HepG2 (cell line): ENCODE data around the gene FMOD. TPM values are rescaled to one million over a fixed set of nuclear protein-coding genes. Genes with fewer than 3 reads are reported as not detected.

Experiments used
- AKAP8 ChIP-seq: sonication (generic); formaldehyde crosslinking; IDR thresholded peaks from 2 replicates; pipeline ENCODE4 v1.5.1; 2020; ENCODE audit warnings: mild to moderate bottlenecking, missing genetic modification reagents
- BHLHE40 ChIP-seq: IDR thresholded peaks from 2 replicates; pipeline ENCODE4 v1.6.1; 2011; ENCODE audit warnings: low read length, improper control_type of control experiment
- DPF2 ChIP-seq: sonication (generic); formaldehyde crosslinking; IDR thresholded peaks from 2 replicates; pipeline ENCODE4 v1.4.0; 2020; ENCODE audit warnings: mild to moderate bottlenecking, low read depth, missing genetic modification reagents, borderline replicate concordance
- HMGA1 ChIP-seq: sonication (generic); formaldehyde crosslinking; conservative IDR thresholded peaks from 2 replicates; pipeline ENCODE4 v1.4.0; 2020; ENCODE audit warnings: missing genetic modification reagents
- KDM5A ChIP-seq: fragments of 200-600 bp; sonication (generic); IDR thresholded peaks from 2 replicates; pipeline ENCODE4 v1.7.0; 2018; ENCODE audit warnings: antibody characterized with exemption, mild to moderate bottlenecking, low read length, borderline replicate concordance
- KLF12 ChIP-seq: sonication (generic); formaldehyde crosslinking; IDR thresholded peaks from 2 replicates; pipeline ENCODE4 v1.4.0; 2020; ENCODE audit warnings: missing genetic modification reagents, borderline replicate concordance
- MAFK ChIP-seq, 2 experiments: IDR thresholded peaks in 1 of 2; conservative IDR thresholded peaks in 1 of 2; 2 replicates each; pipeline ENCODE4 v1.6.1; 2011; ENCODE audit warnings: improper control_type of control experiment in 2 of 2, low read length in 2 of 2
- SMYD3 ChIP-seq: sonication (generic); formaldehyde crosslinking; IDR thresholded peaks from 2 replicates; pipeline ENCODE4 v1.8.1; 2023; ENCODE audit warnings: mild to moderate bottlenecking, missing genetic modification reagents
- SRSF9 ChIP-seq: fragments of 200-400 bp; formaldehyde crosslinking; IDR thresholded peaks from 2 replicates; pipeline ENCODE4 v1.6.1; 2018; ENCODE audit warnings: borderline replicate concordance, mild to moderate bottlenecking, low read depth, low read length; ENCODE audit not compliant: insufficient read depth, poor library complexity, severe bottlenecking
- TBX2 ChIP-seq: sonication (generic); formaldehyde crosslinking; IDR thresholded peaks from 2 replicates; pipeline ENCODE4 v1.5.0; 2020; ENCODE audit warnings: missing genetic modification reagents, mild to moderate bottlenecking, borderline replicate concordance
- ZNF143 ChIP-seq: sonication (generic); formaldehyde crosslinking; IDR thresholded peaks from 2 replicates; pipeline ENCODE4 v1.4.0; 2020; ENCODE audit warnings: missing genetic modification reagents
- ZNF160 ChIP-seq: sonication (generic); formaldehyde crosslinking; IDR thresholded peaks from 2 replicates; pipeline ENCODE4 v1.8.0; 2022; ENCODE audit warnings: mild to moderate bottlenecking, inconsistent platforms, missing genetic modification reagents
- ZNF430 ChIP-seq: sonication (generic); formaldehyde crosslinking; IDR thresholded peaks from 2 replicates; pipeline ENCODE4 v1.9.0; 2021; ENCODE audit warnings: mild to moderate bottlenecking, missing genetic modification reagents
- ZNF619 ChIP-seq: sonication (generic); formaldehyde crosslinking; IDR thresholded peaks from 2 replicates; pipeline ENCODE4 v1.4.0; 2020; ENCODE audit warnings: mild to moderate bottlenecking, missing genetic modification reagents
- ZNF766 ChIP-seq: sonication (generic); formaldehyde crosslinking; IDR thresholded peaks from 2 replicates; pipeline ENCODE4 v1.5.0; 2020; ENCODE audit warnings: missing genetic modification reagents, borderline replicate concordance
- ZNF850 ChIP-seq: sonication (generic); formaldehyde crosslinking; conservative IDR thresholded peaks from 2 replicates; pipeline ENCODE4 v1.9.0; 2021; ENCODE audit warnings: mild to moderate bottlenecking, missing genetic modification reagents
- ZNF891 ChIP-seq: sonication (generic); formaldehyde crosslinking; IDR thresholded peaks from 2 replicates; pipeline ENCODE4 v1.5.0; 2020; ENCODE audit warnings: mild to moderate bottlenecking, missing genetic modification reagents
- polyA plus RNA-seq, 8 experiments: library from polyadenylated mRNA; depleted of rRNA in 3 of 8; stranded (reverse) in 7 of 8; unstranded in 1 of 8; fragments of >200 nt; fragmentation: Illumina TruSeq in 4 of 8; extraction: Trizol in 4 of 8; gene quantifications; 2 replicates each; pipeline versions ENCODE4 v1.2.1 to v1.2.3, GENCODE V29; 2011 to 2016; ENCODE audit warnings: low read depth in 4 of 8, missing spikeins in 1 of 8, mixed read lengths in 1 of 8; ENCODE audit not compliant: insufficient read depth in 1 of 8
- total RNA-seq, 5 experiments: library from RNA; depleted of rRNA; stranded (reverse); fragments of >200 nt; fragmentation: Illumina TruSeq; extraction: Trizol; gene quantifications; 2 replicates each; pipeline ENCODE4 v1.2.3, GENCODE V29; 2016; ENCODE audit warnings: low read depth in 1 of 5
- TF ChIP-seq, protein P1 (sequence below): sonication (generic); formaldehyde crosslinking; IDR thresholded peaks from 2 replicates; pipeline ENCODE4 v1.5.0; 2020; ENCODE audit warnings: missing genetic modification reagents
- TF ChIP-seq, protein P2 (sequence below): sonication (generic); formaldehyde crosslinking; IDR thresholded peaks from 2 replicates; pipeline ENCODE4 v1.4.0; 2020; ENCODE audit warnings: missing genetic modification reagents, borderline replicate concordance
- TF ChIP-seq, protein P3 (sequence below): sonication (generic); formaldehyde crosslinking; IDR thresholded peaks from 2 replicates; pipeline ENCODE4 v1.9.0; 2022; ENCODE audit warnings: low read depth, missing genetic modification reagents

FMOD gene
- total and polyA plus RNA-seq, 2 of the 13 experiments (the other 11 are each of a cell fraction or from before 2014, with no cell fraction given), result 0.08 TPM; not detected in 1

DNA sequence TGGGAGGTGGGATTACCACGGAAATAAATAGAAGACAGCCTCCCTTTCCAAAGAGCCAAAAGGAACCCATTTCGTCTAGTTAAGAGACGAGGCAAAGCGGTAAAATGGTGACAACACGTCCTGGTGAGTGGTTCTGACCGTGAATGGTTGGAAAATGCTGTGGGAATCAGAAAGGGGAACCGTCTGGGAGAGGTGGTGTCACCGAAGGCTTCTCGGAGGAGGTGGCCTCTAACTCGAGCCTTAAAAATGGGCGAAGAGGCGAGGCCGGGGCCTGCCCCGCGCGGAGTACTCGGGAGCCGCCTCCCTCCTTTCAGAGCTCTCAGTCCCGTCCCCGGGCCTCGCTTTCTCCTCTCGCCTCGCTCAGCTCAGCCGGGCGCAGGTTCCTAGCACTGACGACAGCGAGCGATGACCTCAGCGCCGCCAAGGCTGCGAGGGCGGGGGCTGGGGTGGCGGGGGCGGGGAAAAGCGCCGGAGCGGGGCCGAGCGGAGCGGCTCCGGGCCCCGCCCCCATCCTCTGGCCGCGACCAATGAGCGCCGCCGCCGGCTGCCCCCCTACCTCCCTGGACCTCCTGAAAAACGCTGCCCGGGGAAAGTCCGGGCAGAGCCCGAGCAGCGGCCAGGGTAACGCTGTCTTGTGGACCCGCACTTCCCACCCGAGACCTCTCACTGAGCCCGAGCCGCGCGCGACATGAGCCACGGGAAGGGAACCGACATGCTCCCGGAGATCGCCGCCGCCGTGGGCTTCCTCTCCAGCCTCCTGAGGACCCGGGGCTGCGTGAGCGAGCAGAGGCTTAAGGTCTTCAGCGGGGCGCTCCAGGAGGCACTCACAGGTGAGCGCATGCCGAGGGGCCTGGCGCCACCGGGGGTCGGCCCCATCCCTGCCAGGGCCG lies 45.8 kb downstream of the FMOD start, which contains the start of gene BTG2 (continued):
- TF ChIP-seq SRSF9 (no peak), MAFK (conservative IDR thresholded peaks at IDR 0.05 in 1 of 2, IDR thresholded peaks at IDR 0.05 in 1 of 2; ENCODE audit: low read length in 2 of 2) (no peak), ZNF160 (CRISPR knock-in tag) (0 out of 2 replicates have a peak, but pooled peaks have one; percentile 25), SMYD3 (CRISPR knock-in tag) (no peak), ZNF766 (CRISPR knock-in tag) (peak; percentile 58; the same call in 1 of the 2 replicates), DPF2 (CRISPR knock-in tag) (no peak), ZNF891 (CRISPR knock-in tag) (peak; percentile 84; the same call in 1 of the 2 replicates), ZNF143 (CRISPR knock-in tag) (no peak), AKAP8 (0 out of 2 replicates have a peak, but pooled peaks have one; percentile 34), BHLHE40 (no peak), ZNF430 (CRISPR knock-in tag) (peak; percentile 88; the same call in 1 of the 2 replicates), ZNF619 (CRISPR knock-in tag) (0 out of 2 replicates have a peak, but pooled peaks have one; percentile 66), HMGA1 (CRISPR knock-in tag) (no peak), ZNF850 (CRISPR knock-in tag) (peak; percentile 90), KDM5A (no peak), TBX2 (CRISPR knock-in tag) (peak; percentile 49; the same call in 1 of the 2 replicates), KLF12 (no peak)
- TF ChIP-seq, protein P1, sequence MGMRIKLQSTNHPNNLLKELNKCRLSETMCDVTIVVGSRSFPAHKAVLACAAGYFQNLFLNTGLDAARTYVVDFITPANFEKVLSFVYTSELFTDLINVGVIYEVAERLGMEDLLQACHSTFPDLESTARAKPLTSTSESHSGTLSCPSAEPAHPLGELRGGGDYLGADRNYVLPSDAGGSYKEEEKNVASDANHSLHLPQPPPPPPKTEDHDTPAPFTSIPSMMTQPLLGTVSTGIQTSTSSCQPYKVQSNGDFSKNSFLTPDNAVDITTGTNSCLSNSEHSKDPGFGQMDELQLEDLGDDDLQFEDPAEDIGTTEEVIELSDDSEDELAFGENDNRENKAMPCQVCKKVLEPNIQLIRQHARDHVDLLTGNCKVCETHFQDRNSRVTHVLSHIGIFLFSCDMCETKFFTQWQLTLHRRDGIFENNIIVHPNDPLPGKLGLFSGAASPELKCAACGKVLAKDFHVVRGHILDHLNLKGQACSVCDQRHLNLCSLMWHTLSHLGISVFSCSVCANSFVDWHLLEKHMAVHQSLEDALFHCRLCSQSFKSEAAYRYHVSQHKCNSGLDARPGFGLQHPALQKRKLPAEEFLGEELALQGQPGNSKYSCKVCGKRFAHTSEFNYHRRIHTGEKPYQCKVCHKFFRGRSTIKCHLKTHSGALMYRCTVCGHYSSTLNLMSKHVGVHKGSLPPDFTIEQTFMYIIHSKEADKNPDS (CRISPR knock-in tag), result peak; percentile 73
- TF ChIP-seq, protein P2, sequence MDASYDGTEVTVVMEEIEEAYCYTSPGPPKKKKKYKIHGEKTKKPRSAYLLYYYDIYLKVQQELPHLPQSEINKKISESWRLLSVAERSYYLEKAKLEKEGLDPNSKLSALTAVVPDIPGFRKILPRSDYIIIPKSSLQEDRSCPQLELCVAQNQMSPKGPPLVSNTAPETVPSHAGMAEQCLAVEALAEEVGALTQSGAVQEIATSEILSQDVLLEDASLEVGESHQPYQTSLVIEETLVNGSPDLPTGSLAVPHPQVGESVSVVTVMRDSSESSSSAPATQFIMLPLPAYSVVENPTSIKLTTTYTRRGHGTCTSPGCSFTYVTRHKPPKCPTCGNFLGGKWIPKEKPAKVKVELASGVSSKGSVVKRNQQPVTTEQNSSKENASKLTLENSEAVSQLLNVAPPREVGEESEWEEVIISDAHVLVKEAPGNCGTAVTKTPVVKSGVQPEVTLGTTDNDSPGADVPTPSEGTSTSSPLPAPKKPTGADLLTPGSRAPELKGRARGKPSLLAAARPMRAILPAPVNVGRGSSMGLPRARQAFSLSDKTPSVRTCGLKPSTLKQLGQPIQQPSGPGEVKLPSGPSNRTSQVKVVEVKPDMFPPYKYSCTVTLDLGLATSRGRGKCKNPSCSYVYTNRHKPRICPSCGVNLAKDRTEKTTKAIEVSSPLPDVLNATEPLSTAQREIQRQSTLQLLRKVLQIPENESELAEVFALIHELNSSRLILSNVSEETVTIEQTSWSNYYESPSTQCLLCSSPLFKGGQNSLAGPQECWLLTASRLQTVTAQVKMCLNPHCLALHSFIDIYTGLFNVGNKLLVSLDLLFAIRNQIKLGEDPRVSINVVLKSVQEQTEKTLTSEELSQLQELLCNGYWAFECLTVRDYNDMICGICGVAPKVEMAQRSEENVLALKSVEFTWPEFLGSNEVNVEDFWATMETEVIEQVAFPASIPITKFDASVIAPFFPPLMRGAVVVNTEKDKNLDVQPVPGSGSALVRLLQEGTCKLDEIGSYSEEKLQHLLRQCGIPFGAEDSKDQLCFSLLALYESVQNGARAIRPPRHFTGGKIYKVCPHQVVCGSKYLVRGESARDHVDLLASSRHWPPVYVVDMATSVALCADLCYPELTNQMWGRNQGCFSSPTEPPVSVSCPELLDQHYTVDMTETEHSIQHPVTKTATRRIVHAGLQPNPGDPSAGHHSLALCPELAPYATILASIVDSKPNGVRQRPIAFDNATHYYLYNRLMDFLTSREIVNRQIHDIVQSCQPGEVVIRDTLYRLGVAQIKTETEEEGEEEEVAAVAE (CRISPR knock-in tag), result no peak
- TF ChIP-seq, protein P3, sequence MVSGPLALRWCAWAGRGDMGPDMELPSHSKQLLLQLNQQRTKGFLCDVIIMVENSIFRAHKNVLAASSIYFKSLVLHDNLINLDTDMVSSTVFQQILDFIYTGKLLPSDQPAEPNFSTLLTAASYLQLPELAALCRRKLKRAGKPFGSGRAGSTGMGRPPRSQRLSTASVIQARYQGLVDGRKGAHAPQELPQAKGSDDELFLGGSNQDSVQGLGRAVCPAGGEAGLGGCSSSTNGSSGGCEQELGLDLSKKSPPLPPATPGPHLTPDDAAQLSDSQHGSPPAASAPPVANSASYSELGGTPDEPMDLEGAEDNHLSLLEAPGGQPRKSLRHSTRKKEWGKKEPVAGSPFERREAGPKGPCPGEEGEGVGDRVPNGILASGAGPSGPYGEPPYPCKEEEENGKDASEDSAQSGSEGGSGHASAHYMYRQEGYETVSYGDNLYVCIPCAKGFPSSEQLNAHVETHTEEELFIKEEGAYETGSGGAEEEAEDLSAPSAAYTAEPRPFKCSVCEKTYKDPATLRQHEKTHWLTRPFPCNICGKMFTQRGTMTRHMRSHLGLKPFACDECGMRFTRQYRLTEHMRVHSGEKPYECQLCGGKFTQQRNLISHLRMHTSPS, result no peak
